LNCAP (cell line): ENCODE results near the gene FKBP5.

Experiments used
- CTCF ChIP-seq: fragments of 450-650 bp; IDR thresholded peaks from 2 replicates; pipeline ENCODE4 v1.5.1; 2017; ENCODE audit warnings: mild to moderate bottlenecking

Gene FKBP5

DNA sequence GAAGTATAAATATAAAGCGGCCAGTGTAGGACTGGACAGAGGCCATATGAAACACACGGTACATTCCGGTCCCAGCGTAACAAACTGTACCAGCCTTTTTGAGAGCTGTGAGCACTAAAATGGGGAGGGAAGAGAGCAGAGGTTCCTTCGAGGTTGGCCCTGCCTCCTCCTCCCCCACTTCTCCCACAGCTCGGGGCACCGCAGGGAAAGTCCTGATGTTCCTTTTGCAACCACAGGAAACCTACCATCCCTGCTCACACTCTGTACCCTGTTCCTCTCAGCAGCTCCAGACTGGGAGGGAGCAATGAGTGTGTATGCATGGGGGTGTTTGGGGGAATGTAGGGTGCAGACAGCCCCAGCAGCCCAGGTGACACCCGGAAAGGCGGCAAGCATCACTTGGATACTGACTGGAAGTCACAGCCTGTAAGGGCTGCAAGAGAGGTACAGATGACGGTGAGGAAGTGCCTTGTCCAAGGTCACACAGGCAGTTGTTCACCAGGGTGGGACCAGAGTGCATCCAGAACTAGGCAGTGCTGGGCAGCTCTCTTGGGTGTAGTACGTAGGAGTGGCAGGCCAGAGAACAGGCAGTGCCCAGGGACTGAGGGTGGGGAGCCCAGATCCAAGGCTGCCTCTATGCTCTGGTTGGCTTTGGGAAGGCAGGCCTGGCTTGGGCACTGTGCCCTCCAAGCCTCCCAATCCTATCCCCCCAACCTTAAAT is 37.2 kb upstream of the FKBP5 start:
- no peak for TF ChIP-seq CTCF

- TF ChIP-seq CTCF, result no peak
These were observed 36.5 kb upstream of the FKBP5 start for GRCh38 chr6:35725081-35725708.

DNA sequence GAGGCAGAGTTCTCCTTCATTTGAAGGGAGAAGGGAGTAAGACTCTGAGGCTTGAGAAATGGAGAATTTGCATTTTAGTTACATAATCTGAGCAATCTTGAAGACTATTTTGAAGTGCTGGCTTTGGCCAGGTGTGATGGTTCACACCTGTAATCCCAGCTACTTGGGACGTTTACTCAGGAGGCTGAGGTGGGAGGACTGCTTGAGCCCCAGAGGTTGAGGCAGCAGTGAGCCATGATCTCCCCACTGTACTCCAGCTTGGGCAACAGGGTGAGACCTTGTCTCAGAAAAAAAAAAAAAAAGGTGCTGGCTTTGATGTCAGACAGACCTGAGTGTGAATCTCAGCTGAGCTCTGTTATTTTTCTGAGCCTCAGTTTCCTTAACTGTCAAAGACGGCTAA is 35.8 kb upstream of the FKBP5 start:
- no peak for TF ChIP-seq CTCF

- no peak for TF ChIP-seq CTCF
These were observed 35.3 kb upstream of the FKBP5 start for GRCh38 chr6:35724059-35724458.

DNA sequence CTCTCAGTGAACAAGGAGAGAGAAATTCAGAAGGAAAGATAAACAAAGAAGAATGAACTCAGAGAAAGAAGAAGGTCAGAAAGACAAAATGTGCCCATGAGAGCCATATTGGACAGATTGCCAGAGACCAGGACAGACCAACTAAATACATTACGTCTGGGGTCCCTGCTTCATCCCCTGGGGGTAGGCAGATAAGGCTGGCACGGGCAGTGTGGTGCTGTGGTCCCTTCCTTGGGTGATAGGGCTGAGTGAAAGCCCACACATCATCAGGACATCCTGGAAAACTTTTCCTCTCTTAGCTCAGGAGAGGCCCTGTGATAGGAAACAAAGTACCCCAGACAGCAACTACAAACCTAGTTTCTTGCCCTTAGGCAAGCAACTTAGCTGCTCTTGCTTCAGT is 34.9 kb upstream of the FKBP5 start:
- no peak for TF ChIP-seq CTCF

DNA sequence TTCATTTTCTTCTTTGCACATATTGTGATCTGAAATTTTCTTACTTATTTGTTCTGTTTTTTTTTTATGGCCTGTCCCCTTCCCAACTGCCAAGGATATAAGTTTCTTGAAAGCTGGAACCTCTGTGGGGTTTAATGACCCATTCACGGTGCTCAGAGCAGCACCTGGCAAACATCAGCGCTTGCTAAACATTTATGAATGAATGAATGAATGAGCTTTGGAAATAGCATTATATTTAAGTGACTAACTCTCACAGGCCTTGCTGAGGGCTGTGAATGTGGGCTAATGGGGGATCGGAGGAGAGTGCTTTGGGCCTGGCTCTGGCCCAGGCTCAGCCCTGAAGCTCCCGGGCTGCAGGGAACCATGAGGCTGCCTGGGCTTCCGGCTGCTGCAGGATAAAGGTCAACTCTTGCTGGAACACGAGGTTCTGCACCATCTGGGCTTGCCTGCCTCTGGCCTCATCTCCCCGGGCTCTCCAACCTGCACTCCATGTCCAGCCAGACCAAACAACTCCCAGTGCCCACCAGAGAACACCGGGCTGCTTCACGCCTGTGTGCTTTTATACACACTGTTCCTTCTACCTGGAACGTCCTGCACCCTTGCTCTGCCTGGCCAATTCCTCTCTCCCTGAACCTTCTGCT is 33.5 kb upstream of the FKBP5 start:
- no peak for TF ChIP-seq CTCF

DNA sequence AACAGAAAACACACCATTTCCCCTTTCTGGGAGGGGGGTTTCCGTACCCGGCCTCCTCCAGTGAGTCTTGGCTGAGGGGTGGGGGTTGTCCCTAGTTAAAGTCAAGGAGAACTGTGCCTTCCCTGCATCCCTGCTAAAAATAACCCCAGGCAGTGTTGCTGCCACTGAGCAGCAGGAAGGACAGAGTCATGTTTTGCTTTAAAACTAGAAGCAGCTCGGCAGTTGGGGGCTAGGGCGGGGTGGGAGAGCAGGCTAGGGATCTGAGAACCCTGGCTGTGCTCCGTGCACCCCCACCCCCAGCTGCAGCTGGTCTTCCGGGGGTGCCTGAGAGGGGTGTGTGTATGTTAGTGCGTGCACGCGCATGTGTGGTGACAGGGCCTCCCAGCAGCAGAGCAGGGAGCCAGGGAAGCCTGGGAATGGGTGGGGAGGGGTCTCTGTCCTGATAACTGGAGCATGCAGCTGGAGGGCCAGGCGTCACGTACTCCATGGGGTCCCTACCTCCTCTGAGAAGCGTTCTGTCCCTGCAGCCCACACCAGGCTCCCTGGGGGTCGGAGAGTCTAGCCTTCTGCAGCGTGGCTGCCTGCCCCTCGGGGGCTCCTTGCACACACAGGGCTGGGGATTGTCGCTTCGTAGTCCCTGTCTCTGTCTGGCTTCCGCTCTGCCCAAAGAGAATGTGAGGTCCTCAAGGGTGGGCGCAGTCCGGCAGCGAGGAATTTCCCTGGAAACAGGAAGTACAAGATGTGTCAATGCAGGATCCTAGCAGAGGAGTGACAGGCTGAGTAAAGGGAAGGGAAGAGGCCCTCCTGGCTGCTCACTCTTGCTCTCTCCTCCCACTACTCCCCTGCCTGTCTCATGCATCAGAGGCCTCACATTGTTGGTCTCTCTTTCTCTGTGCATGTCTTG is 31.4 kb upstream of the FKBP5 start:
- TF ChIP-seq CTCF, result no peak
